Loucy (cell line): ENCODE measurements around the gene LYPLAL1.

ENCODE experiments used
- H2AFZ ChIP-seq: fragments of 200-600 bp; sonication (generic); 2 replicates; pipeline ENCODE4 v1.6.0; 2016; ENCODE audit warnings: antibody characterized with exemption, mild to moderate bottlenecking, low read length, moderate library complexity
- H3F3A ChIP-seq: fragments of 200-600 bp; 2 replicates; pipeline ENCODE4 v1.6.0; 2016; ENCODE audit warnings: antibody characterized with exemption, low read depth, mild to moderate bottlenecking
- H3K27me3 ChIP-seq: fragments of 200-600 bp; sonication (generic); 2 replicates; pipeline ENCODE4 v1.6.1; 2014; ENCODE audit warnings: low read length, mild to moderate bottlenecking; ENCODE audit not compliant: insufficient read depth, poor library complexity, severe bottlenecking
- H3K36me3 ChIP-seq: fragments of 200-600 bp; sonication (generic); 2 replicates; pipeline ENCODE4 v1.6.1; 2016; ENCODE audit warnings: low read length; ENCODE audit not compliant: insufficient read depth
- H3K4me1 ChIP-seq: fragments of 200-600 bp; sonication (generic); 2 replicates; pipeline ENCODE4 v1.5.1; 2014; ENCODE audit warnings: low read length, mild to moderate bottlenecking; ENCODE audit not compliant: insufficient read depth, poor library complexity, severe bottlenecking
- H3K4me2 ChIP-seq: fragments of 200-600 bp; sonication (generic); 2 replicates; pipeline ENCODE4 v1.6.0; 2014; ENCODE audit warnings: antibody characterized with exemption, low read length, low read depth, mild to moderate bottlenecking; ENCODE audit not compliant: poor library complexity, severe bottlenecking
- H3K4me3 ChIP-seq: fragments of 200-600 bp; sonication (generic); 2 replicates; pipeline ENCODE4 v1.5.1; 2014; ENCODE audit warnings: low read length, mild to moderate bottlenecking, mixed read lengths; ENCODE audit not compliant: poor library complexity, severe bottlenecking
- H3K79me2 ChIP-seq: fragments of 200-600 bp; sonication (generic); 2 replicates; pipeline ENCODE4 v1.6.1; 2014; ENCODE audit warnings: low read length; ENCODE audit not compliant: insufficient read depth
- H3K9ac ChIP-seq: fragments of 200-600 bp; sonication (generic); 2 replicates; pipeline ENCODE4 v1.6.0; 2014; ENCODE audit warnings: mild to moderate bottlenecking, low read depth, low read length, moderate library complexity; ENCODE audit not compliant: poor library complexity, severe bottlenecking
- H3K9me2 ChIP-seq: fragments of 200-600 bp; sonication (generic); replicated peaks from 2 replicates; pipeline ENCODE4 v1.6.1; 2016; ENCODE audit warnings: low read depth, low read length, mixed read lengths
- H3K9me3 ChIP-seq: fragments of 200-600 bp; sonication (generic); 2 replicates; pipeline ENCODE4 v1.6.1; 2014; ENCODE audit warnings: mild to moderate bottlenecking, antibody characterized with exemption, low read length, low read depth; ENCODE audit not compliant: insufficient read depth
- H4K20me1 ChIP-seq: fragments of 200-600 bp; sonication (generic); 2 replicates; pipeline ENCODE4 v1.6.0; 2014; ENCODE audit warnings: antibody characterized with exemption, low read length, mild to moderate bottlenecking; ENCODE audit not compliant: insufficient read depth, poor library complexity, severe bottlenecking
- EZH2phosphoT487 ChIP-seq: fragments of 200-600 bp; IDR thresholded peaks from 2 replicates; pipeline ENCODE4 v1.6.1; 2018; ENCODE audit warnings: antibody characterized with exemption, mild to moderate bottlenecking, moderate library complexity, borderline replicate concordance
- TF ChIP-seq, protein P1 (sequence below): fragments of 200-600 bp; sonication (generic); conservative IDR thresholded peaks from 2 replicates; pipeline ENCODE4 v1.5.1; 2014; ENCODE audit warnings: mild to moderate bottlenecking, antibody characterized with exemption, low read length

LYPLAL1 gene

DNA sequence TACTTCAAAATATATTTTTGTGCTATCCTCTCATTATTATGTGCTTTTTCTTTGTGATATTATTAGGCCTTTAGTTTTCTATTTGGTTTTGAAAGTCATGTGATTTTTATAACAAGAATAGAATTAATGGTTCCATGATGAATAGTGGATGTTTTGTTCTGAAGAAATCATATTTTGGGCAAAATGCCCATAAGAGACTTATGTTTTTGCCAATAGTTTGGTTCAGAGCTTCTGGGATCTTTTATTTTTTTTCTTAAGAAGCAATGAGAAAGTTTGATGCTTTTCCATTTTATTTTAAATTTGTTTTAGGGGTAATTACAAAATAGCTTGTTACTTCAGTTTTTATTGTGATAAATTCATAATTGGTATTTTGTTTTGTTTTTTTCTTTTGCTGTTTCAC, 49.8 kb downstream of the LYPLAL1 start:
- no peaks in the 10 kb centered on the region for H4K20me1 ChIP-seq

DNA sequence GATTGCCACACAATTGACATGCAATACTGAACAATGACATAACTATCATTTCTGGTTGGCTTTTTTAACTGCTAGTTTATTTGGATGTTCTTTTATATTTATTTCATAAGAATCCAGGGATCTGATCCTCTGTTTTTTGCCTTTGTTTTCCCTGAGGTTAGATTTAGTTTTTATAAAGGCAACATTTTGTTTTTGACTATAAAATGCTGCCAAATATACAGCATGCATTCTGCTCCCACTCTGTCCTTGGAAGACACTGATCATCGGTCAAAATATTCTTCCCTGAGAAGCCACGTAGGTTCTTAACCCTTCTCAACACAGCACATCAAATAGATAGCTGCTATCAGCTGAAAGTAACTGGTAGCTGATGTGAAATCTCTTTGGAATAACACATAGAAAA, 52.5 kb downstream of the LYPLAL1 start:
- H3K36me3 ChIP-seq = no peaks in the 10 kb centered on the region
- no peaks in the 10 kb centered on the region for H3K79me2 ChIP-seq
- TF ChIP-seq, protein P1, sequence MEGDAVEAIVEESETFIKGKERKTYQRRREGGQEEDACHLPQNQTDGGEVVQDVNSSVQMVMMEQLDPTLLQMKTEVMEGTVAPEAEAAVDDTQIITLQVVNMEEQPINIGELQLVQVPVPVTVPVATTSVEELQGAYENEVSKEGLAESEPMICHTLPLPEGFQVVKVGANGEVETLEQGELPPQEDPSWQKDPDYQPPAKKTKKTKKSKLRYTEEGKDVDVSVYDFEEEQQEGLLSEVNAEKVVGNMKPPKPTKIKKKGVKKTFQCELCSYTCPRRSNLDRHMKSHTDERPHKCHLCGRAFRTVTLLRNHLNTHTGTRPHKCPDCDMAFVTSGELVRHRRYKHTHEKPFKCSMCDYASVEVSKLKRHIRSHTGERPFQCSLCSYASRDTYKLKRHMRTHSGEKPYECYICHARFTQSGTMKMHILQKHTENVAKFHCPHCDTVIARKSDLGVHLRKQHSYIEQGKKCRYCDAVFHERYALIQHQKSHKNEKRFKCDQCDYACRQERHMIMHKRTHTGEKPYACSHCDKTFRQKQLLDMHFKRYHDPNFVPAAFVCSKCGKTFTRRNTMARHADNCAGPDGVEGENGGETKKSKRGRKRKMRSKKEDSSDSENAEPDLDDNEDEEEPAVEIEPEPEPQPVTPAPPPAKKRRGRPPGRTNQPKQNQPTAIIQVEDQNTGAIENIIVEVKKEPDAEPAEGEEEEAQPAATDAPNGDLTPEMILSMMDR = no peak
- TF ChIP-seq EZH2phosphoT487 = no peak

More for the DNA sequence above, 49.8 kb downstream of the LYPLAL1 start:
- Histone ChIP-seq H3K9me2 (no peaks in the 10 kb centered on the region), H3K79me2 (no peaks in the 10 kb centered on the region), H3K27me3 (no peaks in the 10 kb centered on the region), H3K4me2 (no peak overlapping the region), H3K4me3 (no peak overlapping the region), H3K36me3 (no peaks in the 10 kb centered on the region), H3F3A (no peaks in the 10 kb centered on the region), H2AFZ (no peak overlapping the region), H3K9ac (no peak overlapping the region), H3K4me1 (no peaks in the 10 kb centered on the region), H3K9me3 (no peaks in the 10 kb centered on the region)
- TF ChIP-seq, protein P1 = no peak
- TF ChIP-seq EZH2phosphoT487 = no peak

DNA sequence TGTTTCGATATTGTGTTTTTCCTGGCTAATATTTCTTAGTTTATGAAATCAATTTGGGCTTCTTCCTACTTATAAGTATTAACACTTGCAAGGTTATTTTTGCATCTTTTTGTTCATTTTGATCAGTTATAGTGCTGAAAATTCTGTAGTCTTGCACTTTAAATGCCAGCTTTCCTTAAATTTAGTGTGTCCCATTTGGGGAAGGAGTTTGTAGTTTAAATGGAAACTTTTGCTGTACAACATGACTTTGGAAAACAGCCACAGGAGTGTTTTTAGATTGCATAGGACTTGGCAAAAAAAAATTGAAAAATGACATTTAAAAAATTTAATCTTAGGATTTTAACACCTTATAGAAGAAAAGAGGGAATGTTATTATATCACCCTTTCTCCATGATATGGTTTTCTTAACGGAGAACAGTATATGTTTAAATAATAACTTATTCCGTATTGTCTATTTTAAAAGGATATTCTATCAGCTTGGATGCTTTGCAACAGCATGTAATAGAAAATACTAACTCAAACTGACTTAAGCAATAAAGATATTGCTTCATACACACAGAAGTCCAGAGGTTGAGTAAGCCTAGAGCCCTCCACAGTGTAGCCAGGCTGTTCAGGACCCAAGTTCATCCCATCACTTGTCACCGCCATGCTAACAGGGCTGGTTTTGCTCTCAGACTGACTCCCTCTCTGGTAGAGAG, 53.8 kb downstream of the LYPLAL1 start:
- H3K9me3 ChIP-seq = no peaks in the 10 kb centered on the region
- no peaks in the 10 kb centered on the region for H3K36me3 ChIP-seq
- no peaks in the 10 kb centered on the region for H3K79me2 ChIP-seq
- no peaks in the 10 kb centered on the region for H3K27me3 ChIP-seq
- TF ChIP-seq, protein P1 = no peak
- no peak for TF ChIP-seq EZH2phosphoT487
- no peaks in the 10 kb centered on the region for H3F3A ChIP-seq
- no peaks in the 10 kb centered on the region for H3K4me1 ChIP-seq
- no peak overlapping the region for H3K4me2 ChIP-seq
- H4K20me1 ChIP-seq = no peaks in the 10 kb centered on the region
- no peak overlapping the region for H2AFZ ChIP-seq
- no peak overlapping the region for H3K9ac ChIP-seq
- H3K9me2 ChIP-seq = no peaks in the 10 kb centered on the region
- no peak overlapping the region for H3K4me3 ChIP-seq

More for the DNA sequence above, 52.5 kb downstream of the LYPLAL1 start:
- Histone ChIP-seq H3K4me3 (no peak overlapping the region), H3K9me3 (no peaks in the 10 kb centered on the region), H3K9me2 (no peaks in the 10 kb centered on the region), H3K9ac (no peak overlapping the region), H3K4me1 (no peaks in the 10 kb centered on the region), H3F3A (no peaks in the 10 kb centered on the region), H4K20me1 (no peaks in the 10 kb centered on the region), H2AFZ (no peak overlapping the region), H3K27me3 (no peaks in the 10 kb centered on the region), H3K4me2 (no peak overlapping the region)
